Measurements from ENCODE around the gene GRK5. TPM values are rescaled to one million over a fixed set of nuclear protein-coding genes. Genes with fewer than 3 reads are reported as not detected.

The GRK5 gene
- total RNA-seq, 1 experiment from 2014 or later: 0.82 TPM

DNA sequence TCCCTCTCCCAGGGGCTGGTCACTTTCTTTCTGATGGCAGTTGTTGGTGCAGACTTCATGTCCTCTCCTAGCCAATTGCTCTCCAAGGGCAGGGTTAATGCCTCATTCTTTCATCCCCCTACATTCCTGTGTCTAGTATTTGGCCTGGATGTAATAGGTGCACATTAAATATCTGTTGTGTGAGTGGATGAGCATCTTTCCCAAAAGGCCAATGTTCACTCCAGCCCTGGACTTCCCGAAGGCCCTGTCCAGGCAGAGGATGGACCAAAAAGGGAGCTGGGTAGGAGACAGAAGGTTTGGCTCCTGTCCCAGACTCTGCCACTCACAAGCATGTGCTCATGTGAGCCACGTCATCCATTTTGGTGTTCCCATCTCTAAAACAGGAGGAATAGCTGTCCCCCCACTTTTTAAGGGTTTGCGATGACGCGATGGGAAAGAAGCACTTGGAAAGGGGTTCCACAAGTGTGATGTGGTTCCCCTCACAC is 287.7 kb downstream of the GRK5 start:
- ChIA-PET POLR2A (no interaction called here), CTCF (interaction anchor here (1.2 kb wide), 1 partner anchor 296 kb away, joined by 3 read pairs; no protein-coding TSS in a partner anchor)
- Mint-ChIP-seq H3K36me3 (ENCODE audit: insufficient read depth, unreplicated experiment) (peaks cover 8% of the 10 kb centered on the region), H3K4me3 (ENCODE audit: unreplicated experiment) (no peak overlapping the region), H3K9me3 (ENCODE audit: unreplicated experiment) (no peaks in the 10 kb centered on the region), H3K27ac (ENCODE audit: low read depth, unreplicated experiment) (no peak overlapping the region), H3K4me1 (ENCODE audit: insufficient read depth, unreplicated experiment) (peaks cover 7% of the 10 kb centered on the region), H3K27me3 (ENCODE audit: insufficient read depth, unreplicated experiment) (no peaks in the 10 kb centered on the region)
- peak; percentile 11 for DNase-seq (ENCODE audit: unreplicated experiment)
- BruUV-seq (replicated peaks): no TSS peak
- TF ChIP-seq, protein P1, sequence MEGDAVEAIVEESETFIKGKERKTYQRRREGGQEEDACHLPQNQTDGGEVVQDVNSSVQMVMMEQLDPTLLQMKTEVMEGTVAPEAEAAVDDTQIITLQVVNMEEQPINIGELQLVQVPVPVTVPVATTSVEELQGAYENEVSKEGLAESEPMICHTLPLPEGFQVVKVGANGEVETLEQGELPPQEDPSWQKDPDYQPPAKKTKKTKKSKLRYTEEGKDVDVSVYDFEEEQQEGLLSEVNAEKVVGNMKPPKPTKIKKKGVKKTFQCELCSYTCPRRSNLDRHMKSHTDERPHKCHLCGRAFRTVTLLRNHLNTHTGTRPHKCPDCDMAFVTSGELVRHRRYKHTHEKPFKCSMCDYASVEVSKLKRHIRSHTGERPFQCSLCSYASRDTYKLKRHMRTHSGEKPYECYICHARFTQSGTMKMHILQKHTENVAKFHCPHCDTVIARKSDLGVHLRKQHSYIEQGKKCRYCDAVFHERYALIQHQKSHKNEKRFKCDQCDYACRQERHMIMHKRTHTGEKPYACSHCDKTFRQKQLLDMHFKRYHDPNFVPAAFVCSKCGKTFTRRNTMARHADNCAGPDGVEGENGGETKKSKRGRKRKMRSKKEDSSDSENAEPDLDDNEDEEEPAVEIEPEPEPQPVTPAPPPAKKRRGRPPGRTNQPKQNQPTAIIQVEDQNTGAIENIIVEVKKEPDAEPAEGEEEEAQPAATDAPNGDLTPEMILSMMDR (IDR thresholded peaks at IDR 0.05; ENCODE audit: unreplicated experiment): no peak
- intact Hi-C loops (cut with micrococcal nuclease): no loop called here

DNA sequence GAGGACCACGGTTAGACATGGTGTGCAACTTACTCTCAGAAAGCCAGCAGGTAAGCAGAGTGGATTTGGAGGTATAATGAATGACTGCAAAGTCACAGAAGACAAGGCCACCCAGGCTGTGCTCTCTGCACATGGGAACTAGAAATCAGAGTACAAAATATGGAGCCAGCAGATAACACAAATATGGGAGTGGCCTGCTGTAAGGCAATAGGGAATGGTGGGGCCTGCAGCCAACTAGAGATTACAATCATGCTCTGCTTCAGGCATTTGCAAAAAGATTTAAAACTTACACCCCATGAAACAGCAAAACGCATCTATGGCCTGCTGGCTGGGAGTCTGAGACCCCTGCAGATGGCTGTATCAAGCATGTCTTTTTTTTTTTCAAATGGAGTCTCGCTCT is 288.2 kb downstream of the GRK5 start:
- peaks cover 7% of the 10 kb centered on the region for H3K4me1 Mint-ChIP-seq (ENCODE audit: insufficient read depth, unreplicated experiment)
- DNase-seq (ENCODE audit: unreplicated experiment): no peak
- CTCF ChIA-PET: no interaction called here
- no peak overlapping the region for H3K4me3 Mint-ChIP-seq (ENCODE audit: unreplicated experiment)
- peaks cover 8% of the 10 kb centered on the region for H3K36me3 Mint-ChIP-seq (ENCODE audit: insufficient read depth, unreplicated experiment)
- H3K9me3 Mint-ChIP-seq (ENCODE audit: unreplicated experiment): no peaks in the 10 kb centered on the region
- POLR2A ChIA-PET: no interaction called here
- no peak overlapping the region for H3K27ac Mint-ChIP-seq (ENCODE audit: low read depth, unreplicated experiment)
- no peaks in the 10 kb centered on the region for H3K27me3 Mint-ChIP-seq (ENCODE audit: insufficient read depth, unreplicated experiment)
- TF ChIP-seq, protein P1 (IDR thresholded peaks at IDR 0.05; ENCODE audit: unreplicated experiment): no peak
- intact Hi-C loops (cut with micrococcal nuclease): no loop called here
- no TSS peak for BruUV-seq (replicated peaks)

DNA sequence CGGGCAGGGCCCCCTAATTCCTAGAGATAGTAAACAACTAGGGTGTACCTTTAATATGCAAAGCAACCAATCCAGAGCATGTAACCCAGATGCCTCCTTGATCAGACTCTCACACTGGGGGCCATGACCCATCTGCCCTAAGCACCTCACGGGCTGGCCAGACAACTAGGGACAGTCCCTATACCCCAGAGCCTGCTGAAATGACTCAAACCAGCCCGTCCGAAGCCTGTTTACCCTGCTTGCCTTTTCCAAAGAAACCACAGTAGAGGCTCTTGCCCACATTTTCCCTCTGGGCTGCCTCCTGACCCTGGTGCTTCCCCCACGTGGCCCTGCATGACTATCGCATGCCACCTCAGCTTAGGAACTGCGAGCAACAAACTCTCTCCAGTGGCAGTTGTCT is 288.9 kb downstream of the GRK5 start:
- DNase-seq (ENCODE audit: unreplicated experiment): no peak
- Mint-ChIP-seq H3K27me3 (ENCODE audit: insufficient read depth, unreplicated experiment) (no peaks in the 10 kb centered on the region), H3K9me3 (ENCODE audit: unreplicated experiment) (no peaks in the 10 kb centered on the region), H3K27ac (ENCODE audit: low read depth, unreplicated experiment) (no peak overlapping the region), H3K36me3 (ENCODE audit: insufficient read depth, unreplicated experiment) (peaks cover 8% of the 10 kb centered on the region), H3K4me3 (ENCODE audit: unreplicated experiment) (no peak overlapping the region), H3K4me1 (ENCODE audit: insufficient read depth, unreplicated experiment) (peaks cover 7% of the 10 kb centered on the region)
- TF ChIP-seq, protein P1 (IDR thresholded peaks at IDR 0.05; ENCODE audit: unreplicated experiment): no peak
- ChIA-PET POLR2A (no interaction called here), CTCF (interaction anchor here (0.7 kb wide), 1 partner anchor 297 kb away, joined by 5 read pairs; no protein-coding TSS in a partner anchor)
- BruUV-seq (replicated peaks): no TSS peak
- intact Hi-C loops (cut with micrococcal nuclease): no loop called here

DNA sequence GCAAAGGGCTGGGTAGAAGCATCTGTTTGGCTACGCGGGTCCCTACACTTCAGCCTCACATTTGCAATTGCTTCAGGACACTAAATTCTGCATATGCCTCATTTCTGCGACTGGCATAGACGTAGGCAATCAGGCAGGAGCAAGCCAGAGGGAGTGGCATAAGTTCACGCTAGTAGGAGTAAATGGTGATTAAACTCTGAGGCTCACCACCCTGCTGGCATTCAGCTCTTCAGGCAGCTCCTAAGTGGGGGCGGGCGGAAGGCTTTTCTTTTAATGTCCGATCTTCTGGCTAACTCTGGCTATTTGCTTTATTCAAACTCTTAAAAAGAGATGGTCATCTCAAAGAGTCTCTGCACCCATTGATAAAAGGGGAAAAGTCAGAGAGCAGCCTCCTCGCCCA is 289.9 kb downstream of the GRK5 start:
- no peak overlapping the region for H3K27ac Mint-ChIP-seq (ENCODE audit: low read depth, unreplicated experiment)
- intact Hi-C loops (cut with micrococcal nuclease): no loop called here
- TF ChIP-seq, protein P1 (IDR thresholded peaks at IDR 0.05; ENCODE audit: unreplicated experiment): no peak
- H3K36me3 Mint-ChIP-seq (ENCODE audit: insufficient read depth, unreplicated experiment): peaks cover 8% of the 10 kb centered on the region
- BruUV-seq (replicated peaks): no TSS peak
- H3K4me3 Mint-ChIP-seq (ENCODE audit: unreplicated experiment): no peak overlapping the region
- ChIA-PET POLR2A (no interaction called here), CTCF (interaction anchor here (0.7 kb wide), 1 partner anchor 298 kb away, joined by 5 read pairs; no protein-coding TSS in a partner anchor)
- DNase-seq (ENCODE audit: unreplicated experiment): no peak
- peaks cover 7% of the 10 kb centered on the region for H3K4me1 Mint-ChIP-seq (ENCODE audit: insufficient read depth, unreplicated experiment)
- H3K9me3 Mint-ChIP-seq (ENCODE audit: unreplicated experiment): no peaks in the 10 kb centered on the region
- no peaks in the 10 kb centered on the region for H3K27me3 Mint-ChIP-seq (ENCODE audit: insufficient read depth, unreplicated experiment)
